ENCODE data around the gene AP5S1.

AP5S1 gene

GRCh38 chr20:3812975-3813847 is 7.1 kb upstream of the AP5S1 start:
- TF ChIP-seq CTCF (IDR thresholded peaks at IDR 0.05; ENCODE audit: low read depth, low read length) = no peak

GRCh38 chr20:3813848-3814581 is 6.3 kb upstream of the AP5S1 start:
- H3K4me3 ChIP-seq (ENCODE audit: low read depth, low read length) = no peak overlapping the region
- TF ChIP-seq CTCF (IDR thresholded peaks at IDR 0.05; ENCODE audit: low read depth, low read length) = no peak

More at GRCh38 chr20:3812975-3813847, 7.1 kb upstream of the AP5S1 start:
- no peak overlapping the region for H3K4me3 ChIP-seq (ENCODE audit: low read depth, low read length)

GRCh38 chr20:3814928-3815495 is 5.3 kb upstream of the AP5S1 start:
- TF ChIP-seq CTCF (IDR thresholded peaks at IDR 0.05; ENCODE audit: low read depth, low read length) = no peak
- H3K4me3 ChIP-seq (ENCODE audit: low read depth, low read length) = no peak overlapping the region

DNA sequence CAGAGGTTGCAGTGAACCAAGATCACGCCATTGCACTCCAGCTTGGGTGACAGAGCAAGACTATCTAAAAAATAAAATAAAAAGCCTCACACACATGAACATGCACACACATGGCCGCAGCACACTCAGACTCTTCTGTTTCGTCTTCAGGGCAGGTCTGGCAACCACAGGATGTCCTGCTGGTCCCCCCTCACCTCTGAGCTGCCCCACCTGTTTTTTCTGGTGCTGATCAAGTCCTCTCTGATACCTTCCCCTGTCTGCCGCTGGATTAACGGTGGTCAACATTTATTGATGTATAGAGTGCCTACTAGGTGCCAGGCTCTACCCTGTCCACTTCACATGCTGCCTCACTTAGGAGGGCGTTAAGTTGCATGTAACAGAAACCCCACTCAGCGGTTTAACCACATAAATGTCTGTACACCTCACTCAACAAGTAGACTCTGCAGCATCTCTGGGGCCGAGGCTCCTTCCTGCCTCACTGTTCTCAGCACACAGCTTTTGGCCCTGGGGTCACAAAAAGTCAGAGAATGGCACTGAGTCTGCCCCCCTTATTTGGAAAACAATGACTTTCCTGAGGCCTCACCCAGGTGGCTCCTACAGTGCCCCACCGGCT is 4.5 kb upstream of the AP5S1 start:
- TF ChIP-seq CTCF (IDR thresholded peaks at IDR 0.05; ENCODE audit: low read depth, low read length) = no peak
- H3K4me3 ChIP-seq (ENCODE audit: low read depth, low read length) = no peak overlapping the region

DNA sequence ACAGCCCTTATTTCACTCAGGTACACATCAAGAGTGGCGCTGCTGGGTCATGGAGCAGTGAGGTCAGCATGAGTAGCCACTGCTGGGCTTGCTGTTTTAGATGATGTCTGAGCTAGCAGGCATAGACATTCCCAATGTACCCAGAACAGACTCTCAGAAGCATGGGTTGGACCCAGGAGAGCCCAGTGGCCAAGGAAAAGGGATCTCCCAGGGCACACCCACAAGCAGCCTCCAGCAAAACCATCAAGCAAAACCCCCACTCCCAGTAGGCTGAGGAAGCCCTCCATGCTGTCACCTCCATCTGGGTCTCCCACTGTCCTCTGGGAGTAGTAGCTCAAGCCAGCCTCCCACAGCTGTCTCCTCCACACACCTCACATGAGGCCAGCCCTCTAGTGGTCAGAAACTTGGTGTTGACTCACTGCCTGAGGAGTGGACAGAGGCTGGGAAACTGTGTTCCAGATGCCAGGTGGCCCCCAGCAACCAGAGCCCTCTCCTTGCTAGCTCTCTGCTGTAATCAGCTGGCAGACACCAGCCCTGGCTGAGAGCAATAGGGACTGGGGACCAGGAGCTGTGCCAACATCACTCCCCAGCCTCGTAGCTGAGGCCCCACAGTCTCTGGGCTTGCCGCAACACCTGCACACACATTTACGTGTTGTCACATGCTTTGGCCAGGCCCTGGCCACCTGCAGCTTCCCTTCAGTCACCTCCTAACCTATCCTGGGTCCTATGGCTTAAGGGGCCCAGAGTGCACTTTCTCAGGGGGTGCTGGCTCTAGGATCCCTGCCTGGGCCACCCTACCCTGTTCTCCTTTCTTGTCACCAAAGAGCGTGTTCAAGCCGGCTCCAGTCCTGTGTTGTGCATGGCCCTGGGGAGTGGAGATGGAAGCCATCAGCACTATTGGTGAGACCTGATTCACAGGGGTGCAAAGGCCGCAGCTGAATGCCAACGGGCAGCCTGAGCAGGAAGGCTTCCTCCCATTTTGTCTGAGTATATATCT is 1.9 kb upstream of the AP5S1 start:
- TF ChIP-seq CTCF (IDR thresholded peaks at IDR 0.05; ENCODE audit: low read depth, low read length) = peak; percentile 68
- no peak overlapping the region for H3K4me3 ChIP-seq (ENCODE audit: low read depth, low read length)

GRCh38 chr20:3819411-3820047 is 818 bp upstream of the AP5S1 start:
- no peak for TF ChIP-seq CTCF (IDR thresholded peaks at IDR 0.05; ENCODE audit: low read depth, low read length)
- peak overlapping the region; percentile 78 for H3K4me3 ChIP-seq (ENCODE audit: low read depth, low read length)
